Progenitor cell of endocrine pancreas (in vitro differentiated cells): Measurements from ENCODE around the gene EXOC6B. TPM values are rescaled to one million over a fixed set of nuclear protein-coding genes. Genes with fewer than 3 reads are reported as not detected.

ENCODE experiments used
- DNase-seq: peaks from one replicate; pipeline ENCODE4 v3.0.0; 2021; ENCODE audit warnings: low spot score; ENCODE audit not compliant: unreplicated experiment
- H3K27ac Mint-ChIP-seq: 2 replicates; pipeline ENCODE4 v1.8.0; 2021; ENCODE audit warnings: mild to moderate bottlenecking, moderate library complexity, mixed read lengths
- H3K27me3 Mint-ChIP-seq: 2 replicates; pipeline ENCODE4 v1.8.0; 2021; ENCODE audit warnings: mixed read lengths
- H3K36me3 Mint-ChIP-seq: 2 replicates; pipeline ENCODE4 v1.8.0; 2022; ENCODE audit warnings: mixed read lengths; ENCODE audit not compliant: insufficient read depth
- H3K4me1 Mint-ChIP-seq: 2 replicates; pipeline ENCODE4 v1.8.0; 2021; ENCODE audit warnings: low read depth, mixed read lengths
- H3K4me3 Mint-ChIP-seq: 2 replicates; pipeline ENCODE4 v1.8.0; 2021; ENCODE audit warnings: low read depth, mild to moderate bottlenecking, moderate library complexity, mixed read lengths
- H3K9me3 Mint-ChIP-seq: 2 replicates; pipeline ENCODE4 v1.8.0; 2021; ENCODE audit warnings: low read depth, mixed read lengths
- total RNA-seq: library from RNA; stranded (reverse); gene quantifications from 2 replicates; pipeline ENCODE4 v1.2.1, GENCODE V29; 2021
- TF ChIP-seq, protein P1 (sequence below): fragments of 200-600 bp; sonication (generic); IDR thresholded peaks from one replicate; pipeline ENCODE4 v1.5.0; 2021; ENCODE audit warnings: antibody characterized with exemption, mild to moderate bottlenecking; ENCODE audit not compliant: unreplicated experiment

The EXOC6B gene
- total RNA-seq, 1 donor from 2014 or later, result 71.9 TPM

DNA sequence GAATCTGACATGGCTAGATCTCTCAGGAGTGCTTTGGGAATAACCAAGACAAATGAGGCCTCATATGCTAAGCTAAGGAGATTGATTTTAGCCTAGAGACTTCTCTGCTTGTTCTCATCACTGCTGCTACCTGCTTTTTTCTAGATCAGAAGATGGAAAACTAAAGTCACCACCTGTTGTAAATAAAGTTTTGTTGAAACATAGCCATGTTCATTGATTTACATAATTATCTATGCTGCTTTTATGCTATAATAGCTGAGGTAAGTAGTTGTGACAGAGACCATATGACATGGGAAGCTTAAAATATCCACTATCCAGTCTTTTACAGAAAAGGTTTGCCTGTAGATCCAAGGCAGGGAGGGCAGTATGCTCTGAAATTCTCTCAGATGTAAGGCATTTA lies 632.1 kb downstream of the EXOC6B start:
- TF ChIP-seq, protein P1, sequence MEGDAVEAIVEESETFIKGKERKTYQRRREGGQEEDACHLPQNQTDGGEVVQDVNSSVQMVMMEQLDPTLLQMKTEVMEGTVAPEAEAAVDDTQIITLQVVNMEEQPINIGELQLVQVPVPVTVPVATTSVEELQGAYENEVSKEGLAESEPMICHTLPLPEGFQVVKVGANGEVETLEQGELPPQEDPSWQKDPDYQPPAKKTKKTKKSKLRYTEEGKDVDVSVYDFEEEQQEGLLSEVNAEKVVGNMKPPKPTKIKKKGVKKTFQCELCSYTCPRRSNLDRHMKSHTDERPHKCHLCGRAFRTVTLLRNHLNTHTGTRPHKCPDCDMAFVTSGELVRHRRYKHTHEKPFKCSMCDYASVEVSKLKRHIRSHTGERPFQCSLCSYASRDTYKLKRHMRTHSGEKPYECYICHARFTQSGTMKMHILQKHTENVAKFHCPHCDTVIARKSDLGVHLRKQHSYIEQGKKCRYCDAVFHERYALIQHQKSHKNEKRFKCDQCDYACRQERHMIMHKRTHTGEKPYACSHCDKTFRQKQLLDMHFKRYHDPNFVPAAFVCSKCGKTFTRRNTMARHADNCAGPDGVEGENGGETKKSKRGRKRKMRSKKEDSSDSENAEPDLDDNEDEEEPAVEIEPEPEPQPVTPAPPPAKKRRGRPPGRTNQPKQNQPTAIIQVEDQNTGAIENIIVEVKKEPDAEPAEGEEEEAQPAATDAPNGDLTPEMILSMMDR, result no peak
- no peak for DNase-seq
- Mint-ChIP-seq H3K4me3 (no peak overlapping the region), H3K9me3 (no peaks in the 10 kb centered on the region), H3K27ac (no peak overlapping the region), H3K4me1 (peaks cover 15% of the 10 kb centered on the region), H3K36me3 (no peaks in the 10 kb centered on the region), H3K27me3 (no peaks in the 10 kb centered on the region)

DNA sequence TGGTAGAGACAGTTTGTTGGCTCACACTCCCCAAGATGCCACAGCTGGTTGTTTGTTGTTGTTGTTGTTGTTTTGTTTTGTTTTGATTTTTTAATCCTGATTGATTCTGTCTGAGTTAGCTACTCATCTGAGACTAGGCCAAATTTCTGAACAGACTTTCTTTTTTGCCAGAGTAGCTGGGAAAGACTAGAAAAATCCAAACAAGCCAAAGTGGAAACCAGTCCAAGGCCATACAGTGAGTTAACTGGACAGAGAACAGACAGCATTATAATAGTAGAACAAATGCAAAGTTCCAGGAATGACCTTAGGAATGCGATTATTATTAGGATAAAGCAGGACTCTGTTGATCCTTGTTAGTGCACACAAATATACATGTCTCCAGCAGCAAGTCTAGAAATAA lies 634.4 kb downstream of the EXOC6B start:
- Mint-ChIP-seq H3K4me1 (peaks cover 8% of the 10 kb centered on the region), H3K9me3 (no peaks in the 10 kb centered on the region), H3K27ac (no peak overlapping the region), H3K4me3 (no peak overlapping the region), H3K27me3 (no peaks in the 10 kb centered on the region), H3K36me3 (no peaks in the 10 kb centered on the region)
- TF ChIP-seq, protein P1, result no peak
- DNase-seq, result no peak

DNA sequence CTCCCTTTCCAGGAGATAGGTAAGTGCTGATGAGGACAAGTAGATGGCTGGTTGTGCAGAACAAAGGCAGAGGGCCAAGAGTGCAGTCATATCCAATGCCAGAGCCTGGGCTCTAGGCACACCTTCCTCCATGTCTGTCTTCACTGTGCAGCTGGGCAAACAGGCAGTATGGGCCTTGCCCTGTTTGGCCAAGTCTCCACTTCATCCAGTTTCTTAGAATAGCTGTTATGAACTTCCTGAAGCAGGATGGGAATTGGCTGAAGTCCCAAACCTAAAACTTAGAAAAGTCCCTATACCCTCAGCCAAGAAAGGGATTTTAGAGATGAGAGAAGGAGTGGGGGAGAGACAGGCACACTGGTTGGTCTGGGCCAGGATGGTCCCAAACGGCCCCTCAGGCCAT lies 640.6 kb downstream of the EXOC6B start:
- TF ChIP-seq, protein P1, result no peak
- Mint-ChIP-seq H3K4me1 (no peaks in the 10 kb centered on the region), H3K36me3 (peaks cover 7% of the 10 kb centered on the region), H3K27me3 (no peaks in the 10 kb centered on the region), H3K4me3 (no peak overlapping the region), H3K9me3 (no peaks in the 10 kb centered on the region), H3K27ac (no peak overlapping the region)
- DNase-seq, result no peak

DNA sequence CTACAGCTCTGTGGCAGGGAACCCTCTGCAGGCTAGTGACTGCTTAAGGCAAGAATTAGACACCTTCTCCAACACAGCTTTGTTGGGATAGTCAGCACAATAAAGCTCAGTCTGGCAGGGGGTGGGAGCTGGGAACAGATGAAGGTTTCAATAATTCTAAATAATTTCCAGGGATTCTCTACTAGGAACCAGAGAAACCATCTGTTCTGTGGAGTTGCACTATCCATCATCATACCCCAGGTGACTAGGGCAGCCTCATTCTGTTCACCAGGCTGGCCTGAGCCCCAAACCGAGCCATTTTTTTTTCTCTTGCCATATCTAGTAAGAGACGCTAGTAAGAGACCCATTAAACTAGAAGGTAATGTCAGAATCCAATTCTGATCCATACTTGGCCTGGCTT lies 642.4 kb downstream of the EXOC6B start:
- Mint-ChIP-seq H3K4me1 (no peaks in the 10 kb centered on the region), H3K27ac (no peak overlapping the region), H3K27me3 (no peaks in the 10 kb centered on the region), H3K9me3 (no peaks in the 10 kb centered on the region), H3K36me3 (peaks cover 10% of the 10 kb centered on the region), H3K4me3 (no peak overlapping the region)
- no peak for DNase-seq
- TF ChIP-seq, protein P1, result no peak

DNA sequence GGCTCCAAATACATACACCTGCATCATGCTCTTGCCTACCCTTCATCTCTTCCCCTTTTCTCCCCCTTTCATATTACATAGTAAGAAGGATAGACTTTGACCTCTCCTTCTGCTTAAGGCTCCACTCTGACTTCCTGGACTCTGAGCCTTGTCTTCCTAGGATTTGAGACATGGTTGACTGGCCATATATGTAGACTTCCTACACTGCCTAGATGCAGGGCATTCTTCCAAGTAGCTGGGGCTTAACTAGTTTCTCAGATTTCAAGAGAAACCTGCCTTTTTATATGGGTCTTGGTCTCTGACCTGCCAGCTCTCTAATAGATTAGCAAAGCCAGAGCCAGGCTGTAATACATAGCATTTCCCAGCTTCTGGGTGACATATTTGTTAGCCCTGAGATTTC lies 642.8 kb downstream of the EXOC6B start:
- no peaks in the 10 kb centered on the region for H3K4me1 Mint-ChIP-seq
- H3K27me3 Mint-ChIP-seq, result no peaks in the 10 kb centered on the region
- TF ChIP-seq, protein P1, result no peak
- peaks cover 10% of the 10 kb centered on the region for H3K36me3 Mint-ChIP-seq
- no peak overlapping the region for H3K4me3 Mint-ChIP-seq
- no peak overlapping the region for H3K27ac Mint-ChIP-seq
- no peaks in the 10 kb centered on the region for H3K9me3 Mint-ChIP-seq
- no peak for DNase-seq

DNA sequence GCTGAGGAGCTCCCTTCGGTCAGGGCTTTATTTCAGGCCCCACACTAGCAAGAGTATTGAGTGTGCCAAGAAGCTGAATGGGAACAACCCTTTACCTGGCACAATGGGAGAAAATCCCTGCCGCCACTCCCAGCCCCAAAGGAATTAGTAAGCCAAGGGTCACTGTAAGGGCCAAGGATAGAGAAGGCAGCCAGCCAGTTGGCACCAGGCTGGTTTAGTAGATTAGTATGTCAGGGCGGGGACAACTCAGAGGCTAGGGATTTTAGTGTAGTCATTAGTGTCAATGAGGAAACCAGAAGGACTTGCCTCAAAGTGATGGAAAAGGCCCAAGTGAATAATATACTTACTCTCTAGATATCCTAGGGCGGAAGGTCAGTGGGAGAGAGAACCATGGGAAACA lies 643.3 kb downstream of the EXOC6B start:
- Mint-ChIP-seq H3K9me3 (no peaks in the 10 kb centered on the region), H3K4me1 (no peaks in the 10 kb centered on the region), H3K4me3 (no peak overlapping the region), H3K27ac (no peak overlapping the region), H3K27me3 (no peaks in the 10 kb centered on the region), H3K36me3 (peaks cover 13% of the 10 kb centered on the region)
- no peak for DNase-seq
- TF ChIP-seq, protein P1, result no peak
